Cardiac fibroblast (primary cell): ENCODE measurements around the gene GOSR2.
A peak's percentile ranks its signal among the peaks of the same experiment; 100 is the strongest.
"Not testable (repeated sequence)": the region's sequence is repeated elsewhere in the genome, so short reads cannot be mapped to it uniquely, and the experiment has no call there.

Source experiments
- DNase-seq, 2 donors: peaks; one replicate each; pipeline versions ENCODE4 v3.0.0 to v3.0.0-alpha.2; 2010; ENCODE audit warnings: low read depth in 2 of 2
- H3K4me3 ChIP-seq, 2 donors: replicated peaks in 1 of 2; 1 replicate in 1 of 2; 2 replicates in 1 of 2; pipeline ENCODE4 v1.5.1; 2011; ENCODE audit warnings: low read depth in 2 of 2, low read length in 2 of 2, mild to moderate bottlenecking in 2 of 2, moderate library complexity in 1 of 2
- CTCF ChIP-seq: IDR thresholded peaks from one replicate; pipeline ENCODE4 v1.5.1; 2011; ENCODE audit warnings: low read depth, mild to moderate bottlenecking, low read length, inconsistent platforms

The GOSR2 gene

GRCh38 chr17:46952115-46952514, 29.2 kb downstream of the GOSR2 start:
- H3K4me3 ChIP-seq, result no peak overlapping the region
- no peak for DNase-seq
- no peak for TF ChIP-seq CTCF

GRCh38 chr17:46953191-46953590, 30.2 kb downstream of the GOSR2 start:
- not testable (repeated sequence) for DNase-seq, H3K4me3 ChIP-seq

GRCh38 chr17:46958041-46958591, 35.2 kb downstream of the GOSR2 start:
- peak; percentile 5 to 46 for DNase-seq
- no peak overlapping the region for H3K4me3 ChIP-seq
- TF ChIP-seq CTCF, result no peak

- no peak for TF ChIP-seq CTCF
- H3K4me3 ChIP-seq, result no peak overlapping the region
- DNase-seq, result no peak
These were observed 37.2 kb downstream of the GOSR2 start for GRCh38 chr17:46960152-46960551.

GRCh38 chr17:46962374-46962790, 39.4 kb downstream of the GOSR2 start:
- TF ChIP-seq CTCF, result no peak
- DNase-seq, result peak; percentile 52 to 86

DNA sequence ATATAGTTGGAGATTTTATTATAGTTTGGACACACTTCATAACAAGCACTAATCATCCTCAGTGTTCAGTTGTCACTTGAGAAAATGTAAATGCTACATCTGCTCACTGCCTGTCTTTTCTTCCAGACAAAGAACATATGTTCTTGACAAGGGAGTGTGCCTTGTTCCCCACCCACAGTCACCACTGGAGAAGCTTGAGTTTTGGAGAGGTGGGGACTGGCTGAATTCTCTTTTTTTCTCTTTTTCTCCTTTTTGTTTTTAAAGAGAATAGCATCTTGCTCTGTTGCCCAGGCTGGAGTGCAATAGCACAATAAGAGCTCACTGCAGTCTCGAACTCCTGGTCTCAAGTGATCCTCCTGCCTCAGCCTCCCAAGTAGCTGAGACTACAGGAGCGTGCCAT, 40.6 kb downstream of the GOSR2 start:
- DNase-seq, result no peak
- no peak overlapping the region for H3K4me3 ChIP-seq
- TF ChIP-seq CTCF, result no peak

More at GRCh38 chr17:46962374-46962790, 39.4 kb downstream of the GOSR2 start:
- H3K4me3 ChIP-seq, result no peak overlapping the region

GRCh38 chr17:46964315-46965265, 41.6 kb downstream of the GOSR2 start:
- peak in 1 of 2 donors; percentile 41 for DNase-seq
- H3K4me3 ChIP-seq, result no peak overlapping the region
- no peak for TF ChIP-seq CTCF
